ENCODE data around the gene RALGAPB.

DNA sequence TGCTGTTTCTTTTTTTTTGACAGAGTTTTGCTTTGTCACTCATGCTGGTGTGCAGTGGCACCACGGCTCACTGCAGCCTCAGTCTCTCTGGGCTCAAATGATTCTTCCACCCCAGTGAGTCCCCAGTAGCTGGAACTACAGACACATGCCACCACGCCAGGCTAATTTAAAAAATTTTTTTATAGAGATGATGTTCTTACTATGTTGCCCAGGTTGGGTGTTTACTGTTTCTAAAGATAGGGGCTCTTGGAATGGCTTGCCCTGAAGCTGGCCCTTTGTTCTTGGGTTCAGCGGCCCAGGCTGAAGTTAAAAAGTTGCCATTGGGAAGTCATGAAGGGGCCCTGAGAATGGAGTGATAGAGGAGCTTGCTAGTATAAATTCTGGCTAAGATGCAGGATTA lies 16.5 kb downstream of the RALGAPB start:
- no peak for TF ChIP-seq EZH2 (IDR thresholded peaks at IDR 0.05; ENCODE audit: borderline replicate concordance, low read depth, low read length, severe bottlenecking)
- TF ChIP-seq, protein P1, sequence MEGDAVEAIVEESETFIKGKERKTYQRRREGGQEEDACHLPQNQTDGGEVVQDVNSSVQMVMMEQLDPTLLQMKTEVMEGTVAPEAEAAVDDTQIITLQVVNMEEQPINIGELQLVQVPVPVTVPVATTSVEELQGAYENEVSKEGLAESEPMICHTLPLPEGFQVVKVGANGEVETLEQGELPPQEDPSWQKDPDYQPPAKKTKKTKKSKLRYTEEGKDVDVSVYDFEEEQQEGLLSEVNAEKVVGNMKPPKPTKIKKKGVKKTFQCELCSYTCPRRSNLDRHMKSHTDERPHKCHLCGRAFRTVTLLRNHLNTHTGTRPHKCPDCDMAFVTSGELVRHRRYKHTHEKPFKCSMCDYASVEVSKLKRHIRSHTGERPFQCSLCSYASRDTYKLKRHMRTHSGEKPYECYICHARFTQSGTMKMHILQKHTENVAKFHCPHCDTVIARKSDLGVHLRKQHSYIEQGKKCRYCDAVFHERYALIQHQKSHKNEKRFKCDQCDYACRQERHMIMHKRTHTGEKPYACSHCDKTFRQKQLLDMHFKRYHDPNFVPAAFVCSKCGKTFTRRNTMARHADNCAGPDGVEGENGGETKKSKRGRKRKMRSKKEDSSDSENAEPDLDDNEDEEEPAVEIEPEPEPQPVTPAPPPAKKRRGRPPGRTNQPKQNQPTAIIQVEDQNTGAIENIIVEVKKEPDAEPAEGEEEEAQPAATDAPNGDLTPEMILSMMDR (IDR thresholded peaks at IDR 0.05; ENCODE audit: borderline replicate concordance, extremely low read depth, low read length, poor library complexity, severe bottlenecking) = no peak

Data from DND-41 (cell line).